ENCODE data around the gene SYVN1. TPM values are rescaled to one million over a fixed set of nuclear protein-coding genes. Genes with fewer than 3 reads are reported as not detected.

Gene SYVN1
- polyA plus RNA-seq, 1 of the 3 experiments (the other 2 are of a cell fraction), result 31.9 TPM

- H3K9ac ChIP-seq, result no peak overlapping the region
- no peak overlapping the region; a peak in 1 of 4 replicates for H3K4me3 ChIP-seq (ENCODE audit: low read depth in 2 of 2, low read length in 1 of 2)
- DNase-seq, result peak; percentile 68
- H3F3A ChIP-seq (replicated peaks; ENCODE audit: insufficient read depth), result peaks cover 13% of the 10 kb centered on the region
- TF ChIP-seq USF2 (IDR thresholded peaks at IDR 0.05; ENCODE audit: borderline replicate concordance, low read depth, low read length), result no peak
- TF ChIP-seq SIN3A (IDR thresholded peaks at IDR 0.05; ENCODE audit: borderline replicate concordance, low read depth, low read length), result no peak
- TF ChIP-seq SMC3 (IDR thresholded peaks at IDR 0.05; ENCODE audit: low read depth, low read length), result peak; percentile 54
- peak; percentile 55 for TF ChIP-seq RAD21 (IDR thresholded peaks at IDR 0.05; ENCODE audit: low read length)
- peak; percentile 64 for TF ChIP-seq CTCF (IDR thresholded peaks at IDR 0.05)
- no peak overlapping the region; the same call in 1 of the 2 replicates for H2AFZ ChIP-seq (ENCODE audit: low read depth)
- H3K79me2 ChIP-seq (ENCODE audit: insufficient read depth), result peaks cover 58% of the 10 kb centered on the region
- H3K4me1 ChIP-seq (ENCODE audit: control insufficient read depth in 1 of 2, insufficient read depth in 2 of 2, low read depth in 1 of 2, low read length in 1 of 2), result peaks cover 0 to 7% of the 10 kb centered on the region in 2 experiments; a peak in 2 of 4 replicates
- H3K4me2 ChIP-seq, result no peak overlapping the region
- WGBS (ENCODE audit: low lambda C conversion rate), result 77% methylated on average over 2 of the region's 3 CpGs
- no peaks in the 10 kb centered on the region for H3K9me3 ChIP-seq
- no peaks in the 10 kb centered on the region for H3K27me3 ChIP-seq (ENCODE audit: insufficient read depth)
- H3K9me2 ChIP-seq, result no peaks in the 10 kb centered on the region
- POLR2A ChIA-PET, result no interaction called here
- CTCF ChIA-PET, result interaction anchor here (0.9 to 1.6 kb wide), 4 partner anchors 8 to 234 kb away, joined by 3 to 6 read pairs (median 4); partner anchors contain the start of genes ARL2 and CDC42BPG
- H4K20me1 ChIP-seq (ENCODE audit: insufficient read depth), result no peaks in the 10 kb centered on the region; the same call in 1 of the 2 replicates
- H3K36me3 ChIP-seq (replicated peaks in 1 of 2; ENCODE audit: control insufficient read depth in 1 of 2, insufficient read depth in 2 of 2, low read length in 1 of 2), result peaks cover 0 to 10% of the 10 kb centered on the region in 2 experiments
- H3K27ac ChIP-seq (ENCODE audit: low read depth in 2 of 2, low read length in 1 of 2), result no peak overlapping the region
Observed at GRCh38 chr11:65078151-65078550, 56.2 kb downstream of the SYVN1 start.

GRCh38 chr11:65077451-65077850, 56.9 kb downstream of the SYVN1 start:
- Histone ChIP-seq H2AFZ (ENCODE audit: low read depth) (no peak overlapping the region), H3K9me3 (no peaks in the 10 kb centered on the region), H4K20me1 (ENCODE audit: insufficient read depth) (no peaks in the 10 kb centered on the region; the same call in 1 of the 2 replicates), H3K4me1 (ENCODE audit: control insufficient read depth in 1 of 2, insufficient read depth in 2 of 2, low read depth in 1 of 2, low read length in 1 of 2) (no peaks in the 10 kb centered on the region; a peak in 1 of 4 replicates), H3K27me3 (ENCODE audit: insufficient read depth) (no peaks in the 10 kb centered on the region), H3F3A (replicated peaks; ENCODE audit: insufficient read depth) (peaks cover 13% of the 10 kb centered on the region), H3K9ac (no peak overlapping the region), H3K4me2 (no peak overlapping the region), H3K9me2 (no peaks in the 10 kb centered on the region), H3K36me3 (replicated peaks in 1 of 2; ENCODE audit: control insufficient read depth in 1 of 2, insufficient read depth in 2 of 2, low read length in 1 of 2) (peaks cover 0 to 10% of the 10 kb centered on the region in 2 experiments), H3K4me3 (ENCODE audit: low read depth in 2 of 2, low read length in 1 of 2) (no peak overlapping the region), H3K27ac (ENCODE audit: low read depth in 2 of 2, low read length in 1 of 2) (no peak overlapping the region), H3K79me2 (ENCODE audit: insufficient read depth) (peaks cover 51% of the 10 kb centered on the region)
- CTCF ChIA-PET, result interaction anchor here (1.2 to 1.6 kb wide), 4 partner anchors 8 to 233 kb away, joined by 3 to 6 read pairs (median 4); partner anchors contain the start of genes ARL2 and CDC42BPG
- TF ChIP-seq TAF1 (IDR thresholded peaks at IDR 0.05; ENCODE audit: borderline replicate concordance, low read depth, low read length) (no peak), RAD21 (IDR thresholded peaks at IDR 0.05; ENCODE audit: low read length) (no peak), GATA2 (CRISPR knock-in tag; IDR thresholded peaks at IDR 0.05) (no peak), IRF3 (IDR thresholded peaks at IDR 0.05; ENCODE audit: low read depth, low read length) (no peak), GABPA (IDR thresholded peaks at IDR 0.05; ENCODE audit: low read depth) (no peak), SMC3 (IDR thresholded peaks at IDR 0.05; ENCODE audit: low read depth, low read length) (no peak), USF2 (IDR thresholded peaks at IDR 0.05; ENCODE audit: borderline replicate concordance, low read depth, low read length) (no peak), FOSL2 (IDR thresholded peaks at IDR 0.05; ENCODE audit: borderline replicate concordance, low read depth) (no peak), FOXJ3 (CRISPR knock-in tag; IDR thresholded peaks at IDR 0.05) (no peak), MXI1 (IDR thresholded peaks at IDR 0.05; ENCODE audit: low read depth, low read length) (no peak), TCF12 (IDR thresholded peaks at IDR 0.05) (no peak)
- POLR2A ChIA-PET, result no interaction called here
- 85% methylated on average over 4 of the region's 4 CpGs for WGBS (ENCODE audit: low lambda C conversion rate)
- DNase-seq, result peak; percentile 27
